ENCODE measurements around the gene COL25A1. TPM values are rescaled to one million over a fixed set of nuclear protein-coding genes. Genes with fewer than 3 reads are reported as not detected.
"Not testable (repeated sequence)": the region's sequence is repeated elsewhere in the genome, so short reads cannot be mapped to it uniquely, and the experiment has no call there.

The COL25A1 gene
- total RNA-seq, 1 experiment from 2014 or later = not detected

- no peak for DNase-seq (ENCODE audit: low spot score)
Measured at GRCh38 chr4:109127866-109128265, 174.6 kb downstream of the COL25A1 start.

- no peak for DNase-seq (ENCODE audit: low spot score)
Measured at GRCh38 chr4:109126856-109127255, 175.6 kb downstream of the COL25A1 start.

- no peak for DNase-seq (ENCODE audit: low spot score)
Measured at GRCh38 chr4:109125084-109125483, 177.4 kb downstream of the COL25A1 start.

GRCh38 chr4:109123951-109124350 is 178.5 kb downstream of the COL25A1 start:
- no peak for DNase-seq (ENCODE audit: low spot score)

- no peak for DNase-seq (ENCODE audit: low spot score)
Measured at GRCh38 chr4:109121561-109121960, 180.9 kb downstream of the COL25A1 start.

- no peak for DNase-seq (ENCODE audit: low spot score)
Measured at GRCh38 chr4:109119852-109120251, 182.6 kb downstream of the COL25A1 start.

- no peak for DNase-seq (ENCODE audit: low spot score)
Measured at GRCh38 chr4:109118635-109119034, 183.8 kb downstream of the COL25A1 start.

- DNase-seq (ENCODE audit: low spot score) = no peak
Measured at GRCh38 chr4:109114501-109114900, 188.0 kb downstream of the COL25A1 start.

GRCh38 chr4:109113521-109113920 is 188.9 kb downstream of the COL25A1 start:
- no peak for DNase-seq (ENCODE audit: low spot score)

GRCh38 chr4:109111031-109111430 is 191.4 kb downstream of the COL25A1 start:
- DNase-seq (ENCODE audit: low spot score) = no peak

- not testable (repeated sequence) for DNase-seq (ENCODE audit: low spot score)
Measured at GRCh38 chr4:109108215-109108614, 194.2 kb downstream of the COL25A1 start.

- no peak for DNase-seq (ENCODE audit: low spot score)
Measured at GRCh38 chr4:109094056-109094455, 208.4 kb downstream of the COL25A1 start.

GRCh38 chr4:109091727-109092409 is 210.6 kb downstream of the COL25A1 start:
- DNase-seq (ENCODE audit: low spot score) = no peak

- no peak for DNase-seq (ENCODE audit: low spot score)
Measured at GRCh38 chr4:109083911-109084310, 218.5 kb downstream of the COL25A1 start.

- DNase-seq (ENCODE audit: low spot score) = peak; percentile 27
Measured at GRCh38 chr4:109079731-109080130, 222.7 kb downstream of the COL25A1 start.

GRCh38 chr4:109079201-109079600 is 223.3 kb downstream of the COL25A1 start:
- peak; percentile 41 for DNase-seq (ENCODE audit: low spot score)

GRCh38 chr4:109078724-109079123 is 223.7 kb downstream of the COL25A1 start:
- DNase-seq (ENCODE audit: low spot score) = peak; percentile 15

GRCh38 chr4:109077505-109077904 is 225.0 kb downstream of the COL25A1 start:
- DNase-seq (ENCODE audit: low spot score) = no peak

- not testable (repeated sequence) for DNase-seq (ENCODE audit: low spot score)
Measured at GRCh38 chr4:109076709-109077108, 225.7 kb downstream of the COL25A1 start.

- no peak for DNase-seq (ENCODE audit: low spot score)
Measured at GRCh38 chr4:109075621-109076020, 226.8 kb downstream of the COL25A1 start.

- no peak for DNase-seq (ENCODE audit: low spot score)
Measured at GRCh38 chr4:109072595-109072994, 229.9 kb downstream of the COL25A1 start.

- not testable (repeated sequence) for DNase-seq (ENCODE audit: low spot score)
Measured at GRCh38 chr4:109070677-109071076, 231.8 kb downstream of the COL25A1 start.

- DNase-seq (ENCODE audit: low spot score) = no peak
Measured at GRCh38 chr4:109067508-109068235, 234.8 kb downstream of the COL25A1 start.
